ENCODE measurements around the gene KCNF1.

DNA sequence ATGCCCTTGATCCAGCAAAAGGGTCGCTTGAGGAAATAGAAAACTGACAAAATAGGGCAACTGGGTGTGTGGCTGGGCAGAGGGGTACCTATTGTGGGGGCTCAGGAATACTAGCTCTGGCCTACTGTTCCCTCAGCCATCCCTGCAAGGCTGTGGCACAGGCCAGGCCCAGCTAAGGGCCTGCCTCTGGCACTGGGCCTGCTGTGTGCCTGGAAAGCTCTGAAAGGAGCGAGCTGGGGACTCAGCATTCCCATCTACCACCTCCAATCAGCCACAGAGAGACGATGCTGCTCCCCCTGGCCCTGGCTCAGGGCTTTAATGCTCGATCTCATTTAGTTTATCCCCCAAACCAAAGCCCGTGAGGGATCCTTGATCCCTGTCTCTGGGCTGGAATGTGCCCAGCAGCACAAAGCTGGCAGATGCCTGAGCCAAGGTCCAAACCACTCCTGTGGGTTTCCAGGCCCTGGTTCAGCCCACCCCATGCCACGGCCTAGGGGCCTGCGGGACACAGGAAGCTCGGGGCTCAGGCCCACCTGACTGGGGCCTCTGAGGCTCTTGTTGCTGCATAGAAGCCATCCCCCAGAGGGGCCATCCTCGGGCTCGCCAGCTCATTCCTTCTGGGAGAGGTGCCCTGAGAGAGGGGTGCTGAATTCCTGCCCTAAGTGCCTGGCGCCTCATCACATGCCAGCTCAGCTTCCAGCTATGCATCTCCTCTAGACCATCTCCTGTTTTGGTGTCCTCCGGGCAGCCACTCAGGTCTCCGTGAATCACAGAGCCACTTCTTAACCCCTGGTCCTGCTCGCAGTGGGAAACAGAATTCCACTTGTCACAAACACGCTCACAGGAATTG lies 43.0 kb upstream of the KCNF1 start:
- TF ChIP-seq TAF1 (IDR thresholded peaks at IDR 0.05; ENCODE audit: low read depth, low read length), result no peak
- TF ChIP-seq POLR2A (IDR thresholded peaks at IDR 0.05; ENCODE audit: low read depth, low read length), result no peak
- TF ChIP-seq SPI1 (IDR thresholded peaks at IDR 0.05; ENCODE audit: low read depth, low read length), result no peak
